Measurements from ENCODE around the gene BMP7.

DNA sequence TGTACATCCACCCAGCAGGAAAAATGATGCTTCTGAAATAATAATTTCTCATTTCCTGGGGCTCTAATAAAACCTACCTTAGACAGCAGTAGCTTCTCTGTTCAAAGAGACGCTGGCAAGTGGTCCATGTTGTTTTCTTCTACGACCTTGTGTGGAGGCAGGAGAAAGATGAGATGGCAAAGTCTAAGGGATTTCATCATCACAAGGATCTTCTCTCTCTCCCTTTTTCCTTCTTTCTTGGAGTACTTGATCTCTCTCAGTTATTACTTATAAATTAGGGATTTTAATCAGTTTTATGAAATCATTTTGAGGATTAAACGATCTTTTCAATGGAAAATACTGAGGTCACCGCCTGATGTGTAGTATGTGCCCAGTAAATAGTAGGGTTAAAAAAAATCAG, 147.5 kb downstream of the BMP7 start:
- TF ChIP-seq, protein P1, sequence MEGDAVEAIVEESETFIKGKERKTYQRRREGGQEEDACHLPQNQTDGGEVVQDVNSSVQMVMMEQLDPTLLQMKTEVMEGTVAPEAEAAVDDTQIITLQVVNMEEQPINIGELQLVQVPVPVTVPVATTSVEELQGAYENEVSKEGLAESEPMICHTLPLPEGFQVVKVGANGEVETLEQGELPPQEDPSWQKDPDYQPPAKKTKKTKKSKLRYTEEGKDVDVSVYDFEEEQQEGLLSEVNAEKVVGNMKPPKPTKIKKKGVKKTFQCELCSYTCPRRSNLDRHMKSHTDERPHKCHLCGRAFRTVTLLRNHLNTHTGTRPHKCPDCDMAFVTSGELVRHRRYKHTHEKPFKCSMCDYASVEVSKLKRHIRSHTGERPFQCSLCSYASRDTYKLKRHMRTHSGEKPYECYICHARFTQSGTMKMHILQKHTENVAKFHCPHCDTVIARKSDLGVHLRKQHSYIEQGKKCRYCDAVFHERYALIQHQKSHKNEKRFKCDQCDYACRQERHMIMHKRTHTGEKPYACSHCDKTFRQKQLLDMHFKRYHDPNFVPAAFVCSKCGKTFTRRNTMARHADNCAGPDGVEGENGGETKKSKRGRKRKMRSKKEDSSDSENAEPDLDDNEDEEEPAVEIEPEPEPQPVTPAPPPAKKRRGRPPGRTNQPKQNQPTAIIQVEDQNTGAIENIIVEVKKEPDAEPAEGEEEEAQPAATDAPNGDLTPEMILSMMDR (IDR thresholded peaks at IDR 0.05), result no peak
- TF ChIP-seq EP300 (IDR thresholded peaks at IDR 0.05) (no peak), POLR2AphosphoS5 (IDR thresholded peaks at IDR 0.05) (no peak)

Measured in sigmoid colon (tissue), 4 donors.